A673 (cell line): Measurements from ENCODE around the gene FSIP1. TPM values are rescaled to one million over a fixed set of nuclear protein-coding genes. Genes with fewer than 3 reads are reported as not detected.

ENCODE experiments used
- BruUV-seq: library from RNA; stranded (reverse); fragments of 400-500 nt; replicated peaks from 2 replicates; lab custom pipeline; 2021; lab: Mats Ljungman, UMichigan
- CTCF ChIA-PET: fragments of 300-600 bp; sonication (Branson Sonifier 250); formaldehyde crosslinking; loops from one replicate; lab custom pipeline; 2022; ENCODE audit warnings: antibody characterized with exemption; lab: Charles Lee
- POLR2A ChIA-PET: fragments of 300-600 bp; sonication (Branson Sonifier 250); formaldehyde crosslinking; loops from one replicate; lab custom pipeline; 2022; ENCODE audit warnings: antibody characterized with exemption; ENCODE audit not compliant: low non-redundant PET; lab: Charles Lee
- DNase-seq: peaks from one replicate; pipeline ENCODE4 v3.0.0-alpha.2; 2015; ENCODE audit warnings: low spot score
- H3K27ac ChIP-seq: fragments of 200-600 bp; sonication (generic); 2 replicates; pipeline ENCODE4 v1.5.1; 2016; ENCODE audit warnings: mixed run types, low read depth, mild to moderate bottlenecking, mixed read lengths, antibody characterized with exemption, low read length; ENCODE audit not compliant: poor library complexity, severe bottlenecking
- H3K27me3 ChIP-seq: fragments of 200-600 bp; sonication (generic); replicated peaks from 2 replicates; pipeline ENCODE4 v1.6.1; 2017; ENCODE audit warnings: mixed run types, low read depth, mild to moderate bottlenecking, mixed read lengths, antibody characterized with exemption, low read length; ENCODE audit not compliant: insufficient read depth, poor library complexity
- H3K36me3 ChIP-seq: fragments of 200-600 bp; sonication (generic); 2 replicates; pipeline ENCODE4 v1.6.1; 2016; ENCODE audit warnings: mixed run types, mild to moderate bottlenecking, mixed read lengths, antibody characterized with exemption, low read length; ENCODE audit not compliant: insufficient read depth, poor library complexity, severe bottlenecking
- H3K4me1 ChIP-seq: fragments of 200-600 bp; sonication (generic); 2 replicates; pipeline ENCODE4 v1.6.1; 2017; ENCODE audit warnings: mixed run types, mild to moderate bottlenecking, mixed read lengths, antibody characterized with exemption, low read length; ENCODE audit not compliant: insufficient read depth, poor library complexity, severe bottlenecking
- H3K4me3 ChIP-seq: fragments of 200-600 bp; sonication (generic); 2 replicates; pipeline ENCODE4 v1.5.1; 2016; ENCODE audit warnings: low read depth, mixed run types, mild to moderate bottlenecking, mixed read lengths, low read length; ENCODE audit not compliant: poor library complexity, severe bottlenecking
- H3K9me3 ChIP-seq: fragments of 200-600 bp; sonication (generic); 2 replicates; pipeline ENCODE4 v1.6.1; 2016; ENCODE audit warnings: mixed run types, low read depth, mild to moderate bottlenecking, mixed read lengths, antibody characterized with exemption, low read length; ENCODE audit not compliant: poor library complexity, severe bottlenecking
- EZH2 ChIP-seq: fragments of 200-600 bp; sonication (generic); IDR thresholded peaks from 2 replicates; pipeline ENCODE4 v1.6.1; 2017; ENCODE audit warnings: borderline replicate concordance, low read depth, mild to moderate bottlenecking, mixed read lengths, antibody characterized with exemption, low read length; ENCODE audit not compliant: poor library complexity, severe bottlenecking
- intact Hi-C: fragments of 100-400 bp; cut with micrococcal nuclease; formaldehyde crosslinking; loops from one replicate; pipeline ENCODE4 v1.10.0; 2022; ENCODE audit not compliant: unreplicated experiment
- total RNA-seq: library from RNA; stranded (reverse); gene quantifications from 2 replicates; pipeline ENCODE4 v1.2.3, GENCODE V29; 2021
- TF ChIP-seq, protein P1 (sequence below): fragments of 300-800, 200-600 bp; sonication (generic); conservative IDR thresholded peaks from 2 replicates; pipeline ENCODE4 v1.5.1; 2017; ENCODE audit warnings: low read depth, mild to moderate bottlenecking, antibody characterized with exemption, low read length, moderate library complexity, mixed read lengths

The FSIP1 gene
- total RNA-seq, 1 experiment from 2014 or later: 0.37 TPM

- Histone ChIP-seq H3K27me3 (no peaks in the 10 kb centered on the region), H3K4me1 (no peaks in the 10 kb centered on the region), H3K9me3 (no peaks in the 10 kb centered on the region), H3K4me3 (no peak overlapping the region), H3K36me3 (no peaks in the 10 kb centered on the region), H3K27ac (no peak overlapping the region)
- TF ChIP-seq, protein P1, sequence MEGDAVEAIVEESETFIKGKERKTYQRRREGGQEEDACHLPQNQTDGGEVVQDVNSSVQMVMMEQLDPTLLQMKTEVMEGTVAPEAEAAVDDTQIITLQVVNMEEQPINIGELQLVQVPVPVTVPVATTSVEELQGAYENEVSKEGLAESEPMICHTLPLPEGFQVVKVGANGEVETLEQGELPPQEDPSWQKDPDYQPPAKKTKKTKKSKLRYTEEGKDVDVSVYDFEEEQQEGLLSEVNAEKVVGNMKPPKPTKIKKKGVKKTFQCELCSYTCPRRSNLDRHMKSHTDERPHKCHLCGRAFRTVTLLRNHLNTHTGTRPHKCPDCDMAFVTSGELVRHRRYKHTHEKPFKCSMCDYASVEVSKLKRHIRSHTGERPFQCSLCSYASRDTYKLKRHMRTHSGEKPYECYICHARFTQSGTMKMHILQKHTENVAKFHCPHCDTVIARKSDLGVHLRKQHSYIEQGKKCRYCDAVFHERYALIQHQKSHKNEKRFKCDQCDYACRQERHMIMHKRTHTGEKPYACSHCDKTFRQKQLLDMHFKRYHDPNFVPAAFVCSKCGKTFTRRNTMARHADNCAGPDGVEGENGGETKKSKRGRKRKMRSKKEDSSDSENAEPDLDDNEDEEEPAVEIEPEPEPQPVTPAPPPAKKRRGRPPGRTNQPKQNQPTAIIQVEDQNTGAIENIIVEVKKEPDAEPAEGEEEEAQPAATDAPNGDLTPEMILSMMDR: no peak
- TF ChIP-seq EZH2: no peak
- POLR2A ChIA-PET: no interaction called here
- DNase-seq: no peak
- intact Hi-C loops: no loop called here
- CTCF ChIA-PET: no interaction called here
- BruUV-seq: no TSS peak
Observed at GRCh38 chr15:39628546-39629257, 153.9 kb downstream of the FSIP1 start.

- no TSS peak for BruUV-seq
- Histone ChIP-seq H3K4me1 (no peaks in the 10 kb centered on the region), H3K4me3 (no peak overlapping the region), H3K9me3 (no peaks in the 10 kb centered on the region), H3K27ac (no peak overlapping the region), H3K36me3 (no peaks in the 10 kb centered on the region), H3K27me3 (no peaks in the 10 kb centered on the region)
- TF ChIP-seq EZH2: no peak
- ChIA-PET POLR2A (no interaction called here), CTCF (no interaction called here)
- no peak for DNase-seq
- intact Hi-C loops: no loop called here
Observed at GRCh38 chr15:39628144-39628508, 154.5 kb downstream of the FSIP1 start.

DNA sequence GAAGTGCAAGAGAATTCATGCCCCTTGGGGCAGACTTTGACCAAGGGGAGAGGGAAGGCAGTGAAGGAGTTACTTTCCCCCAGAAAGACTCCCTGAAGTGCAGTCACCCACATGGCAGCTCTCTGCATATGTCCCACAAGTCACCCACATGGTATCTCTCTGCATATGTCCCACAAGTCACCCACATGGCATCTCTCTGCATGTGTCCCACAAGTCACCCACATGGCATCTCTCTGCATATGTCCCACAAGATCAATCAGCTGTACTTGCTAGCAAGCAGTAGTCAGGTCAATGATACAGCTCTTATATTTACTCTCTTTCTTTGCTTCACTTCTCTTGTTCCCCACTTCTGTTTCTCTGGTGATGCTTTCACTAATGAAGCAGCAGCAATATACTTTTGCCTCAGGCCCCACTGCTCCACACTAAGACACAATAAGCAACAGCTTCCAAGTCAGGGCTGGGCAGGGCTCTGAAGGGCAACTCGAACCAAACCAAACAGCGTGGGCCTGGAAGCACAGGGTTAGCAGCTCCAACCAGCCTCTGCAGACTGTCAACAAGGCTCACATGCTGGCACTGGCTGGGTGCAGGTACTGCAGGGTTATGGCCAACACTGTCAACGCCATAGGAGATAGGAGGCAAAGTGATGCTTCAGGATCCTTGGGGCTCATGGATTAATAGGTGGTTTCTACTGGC lies 155.0 kb downstream of the FSIP1 start:
- H3K4me1 ChIP-seq: no peaks in the 10 kb centered on the region
- POLR2A ChIA-PET: no interaction called here
- H3K27ac ChIP-seq: no peak overlapping the region
- H3K36me3 ChIP-seq: no peaks in the 10 kb centered on the region
- no peak for TF ChIP-seq EZH2
- TF ChIP-seq, protein P1: no peak
- CTCF ChIA-PET: no interaction called here
- H3K27me3 ChIP-seq: no peaks in the 10 kb centered on the region
- H3K4me3 ChIP-seq: no peak overlapping the region
- intact Hi-C loops: no loop called here
- no peak for DNase-seq
- no peaks in the 10 kb centered on the region for H3K9me3 ChIP-seq
- no TSS peak for BruUV-seq
